GM06990 (cell line): ENCODE measurements around the gene CEP192.

ENCODE experiments used
- DNase-seq: peaks from one replicate; pipeline ENCODE4 v3.0.0-alpha.2; 2011; ENCODE audit not compliant: insufficient read length; ENCODE audit errors: extremely low read depth
- H3K27me3 ChIP-seq: replicated peaks from 2 replicates; pipeline ENCODE4 v1.6.0; 2011; ENCODE audit warnings: low read length; ENCODE audit not compliant: control insufficient read depth, insufficient read depth
- H3K36me3 ChIP-seq: 2 replicates; pipeline ENCODE4 v1.5.1; 2011; ENCODE audit warnings: low read length; ENCODE audit not compliant: control insufficient read depth, insufficient read depth
- H3K4me3 ChIP-seq: replicated peaks from 2 replicates; pipeline ENCODE4 v1.5.1; 2011; ENCODE audit warnings: low read depth, mild to moderate bottlenecking, control low read depth, low read length
- TF ChIP-seq, protein P1 (sequence below): IDR thresholded peaks from 2 replicates; pipeline ENCODE4 v1.5.1; 2011; ENCODE audit warnings: low read length, control low read depth, mild to moderate bottlenecking, inconsistent platforms; ENCODE audit not compliant: insufficient read depth, poor library complexity, severe bottlenecking

Gene CEP192

DNA sequence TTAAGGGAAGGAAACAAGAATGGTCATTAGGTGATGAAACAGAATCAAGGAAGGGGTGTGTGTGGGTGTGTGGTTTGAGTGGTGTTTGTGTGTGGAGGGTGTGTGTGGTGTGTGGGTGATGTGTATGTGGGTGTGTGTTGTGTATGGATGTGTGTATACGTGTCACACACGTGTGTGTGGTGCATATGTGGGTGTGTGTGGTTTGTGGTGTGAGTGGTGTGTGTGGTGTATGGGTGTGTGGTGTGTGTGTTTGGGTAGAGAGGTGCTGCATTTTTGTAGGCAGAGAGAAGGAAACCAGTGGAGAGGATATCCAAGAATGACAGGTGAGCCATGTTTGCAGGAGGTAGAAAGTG, 1.1 kb upstream of the CEP192 start:
- Histone ChIP-seq H3K27me3 (no peaks in the 10 kb centered on the region), H3K4me3 (peak overlapping the region; percentile 64), H3K36me3 (no peaks in the 10 kb centered on the region; the same call in 1 of the 2 replicates)
- TF ChIP-seq, protein P1, sequence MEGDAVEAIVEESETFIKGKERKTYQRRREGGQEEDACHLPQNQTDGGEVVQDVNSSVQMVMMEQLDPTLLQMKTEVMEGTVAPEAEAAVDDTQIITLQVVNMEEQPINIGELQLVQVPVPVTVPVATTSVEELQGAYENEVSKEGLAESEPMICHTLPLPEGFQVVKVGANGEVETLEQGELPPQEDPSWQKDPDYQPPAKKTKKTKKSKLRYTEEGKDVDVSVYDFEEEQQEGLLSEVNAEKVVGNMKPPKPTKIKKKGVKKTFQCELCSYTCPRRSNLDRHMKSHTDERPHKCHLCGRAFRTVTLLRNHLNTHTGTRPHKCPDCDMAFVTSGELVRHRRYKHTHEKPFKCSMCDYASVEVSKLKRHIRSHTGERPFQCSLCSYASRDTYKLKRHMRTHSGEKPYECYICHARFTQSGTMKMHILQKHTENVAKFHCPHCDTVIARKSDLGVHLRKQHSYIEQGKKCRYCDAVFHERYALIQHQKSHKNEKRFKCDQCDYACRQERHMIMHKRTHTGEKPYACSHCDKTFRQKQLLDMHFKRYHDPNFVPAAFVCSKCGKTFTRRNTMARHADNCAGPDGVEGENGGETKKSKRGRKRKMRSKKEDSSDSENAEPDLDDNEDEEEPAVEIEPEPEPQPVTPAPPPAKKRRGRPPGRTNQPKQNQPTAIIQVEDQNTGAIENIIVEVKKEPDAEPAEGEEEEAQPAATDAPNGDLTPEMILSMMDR, result no peak
- no peak for DNase-seq

DNA sequence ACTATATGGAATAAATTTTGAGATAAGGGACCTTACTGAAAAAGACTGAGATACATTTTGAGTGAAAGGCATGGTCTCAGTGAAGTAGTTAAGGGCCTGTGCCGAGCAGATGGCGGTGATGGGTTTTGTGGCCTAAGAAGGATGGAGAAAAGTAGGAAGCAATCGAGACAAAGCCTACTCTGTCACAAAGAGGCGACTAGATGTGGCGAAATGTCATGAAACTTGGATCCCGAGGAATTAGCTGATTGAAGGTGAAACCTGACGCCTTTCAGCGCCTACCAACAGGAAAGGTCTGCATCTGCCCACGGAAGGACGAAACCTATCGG, 558 bp upstream of the CEP192 start:
- H3K27me3 ChIP-seq, result no peaks in the 10 kb centered on the region
- H3K4me3 ChIP-seq, result peak overlapping the region; percentile 64
- DNase-seq, result no peak
- no peaks in the 10 kb centered on the region for H3K36me3 ChIP-seq
- TF ChIP-seq, protein P1, result no peak

DNA sequence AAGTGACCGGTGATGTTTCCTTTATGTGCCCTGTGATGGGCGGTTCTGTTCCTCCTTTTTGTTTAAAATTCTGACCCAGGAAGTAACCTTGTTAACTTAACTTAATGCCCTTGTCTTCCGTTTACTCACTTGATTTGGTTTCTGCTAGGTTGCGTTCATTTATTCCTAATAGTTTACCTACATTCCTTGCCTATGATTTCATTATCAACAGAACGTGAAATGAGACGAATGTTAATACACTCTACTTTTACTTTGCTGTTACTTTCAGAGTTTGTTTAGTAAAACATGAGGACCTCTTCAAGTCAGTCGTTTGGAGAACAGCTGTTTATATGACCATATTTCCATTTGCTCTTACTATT, 638 bp downstream of the CEP192 start:
- no peak for DNase-seq
- TF ChIP-seq, protein P1, result no peak
- Histone ChIP-seq H3K36me3 (no peaks in the 10 kb centered on the region), H3K4me3 (peak overlapping the region; percentile 86), H3K27me3 (no peaks in the 10 kb centered on the region)

DNA sequence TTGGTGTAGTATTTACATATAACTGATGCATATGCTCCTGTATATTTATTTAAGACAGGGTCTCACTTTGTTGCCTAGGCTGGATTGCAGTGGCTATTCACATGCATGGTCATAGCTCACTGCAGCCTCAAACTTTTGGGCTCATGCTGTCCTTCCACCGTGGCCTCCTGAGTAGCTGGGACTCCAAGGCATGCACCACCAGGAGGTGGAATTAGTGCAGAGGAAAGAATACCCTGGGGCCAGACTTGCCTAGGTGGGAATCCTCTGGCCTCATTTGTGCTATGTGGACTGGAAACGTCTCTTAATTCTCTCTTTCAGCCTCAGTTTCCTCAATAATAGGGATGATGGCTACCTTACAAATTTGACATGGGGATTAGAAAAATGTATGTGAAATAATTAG, 2.3 kb downstream of the CEP192 start:
- TF ChIP-seq, protein P1, result no peak
- DNase-seq, result no peak
- Histone ChIP-seq H3K4me3 (no peak overlapping the region), H3K27me3 (no peaks in the 10 kb centered on the region), H3K36me3 (no peaks in the 10 kb centered on the region)

DNA sequence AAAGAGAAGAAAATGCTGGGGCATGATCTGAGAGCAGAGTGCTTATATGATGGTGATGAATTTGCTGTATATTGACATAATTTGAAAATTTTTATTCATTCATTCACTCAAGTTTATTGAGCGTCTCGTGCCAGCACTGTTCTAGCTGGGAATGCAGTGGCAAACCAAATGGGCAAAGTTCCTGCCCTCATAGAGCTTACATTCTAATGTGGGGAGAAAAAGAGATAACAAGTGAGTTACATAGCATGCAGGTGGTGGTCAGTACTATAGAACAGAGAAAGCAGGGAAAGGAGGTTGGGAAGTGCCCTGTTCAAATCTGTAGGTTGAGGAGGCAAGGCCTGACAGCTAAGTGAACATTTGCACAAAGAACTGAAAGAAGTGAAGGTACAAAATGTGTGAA, 4.3 kb downstream of the CEP192 start:
- TF ChIP-seq, protein P1, result no peak
- Histone ChIP-seq H3K4me3 (no peak overlapping the region), H3K36me3 (no peaks in the 10 kb centered on the region), H3K27me3 (no peaks in the 10 kb centered on the region)
- no peak for DNase-seq

DNA sequence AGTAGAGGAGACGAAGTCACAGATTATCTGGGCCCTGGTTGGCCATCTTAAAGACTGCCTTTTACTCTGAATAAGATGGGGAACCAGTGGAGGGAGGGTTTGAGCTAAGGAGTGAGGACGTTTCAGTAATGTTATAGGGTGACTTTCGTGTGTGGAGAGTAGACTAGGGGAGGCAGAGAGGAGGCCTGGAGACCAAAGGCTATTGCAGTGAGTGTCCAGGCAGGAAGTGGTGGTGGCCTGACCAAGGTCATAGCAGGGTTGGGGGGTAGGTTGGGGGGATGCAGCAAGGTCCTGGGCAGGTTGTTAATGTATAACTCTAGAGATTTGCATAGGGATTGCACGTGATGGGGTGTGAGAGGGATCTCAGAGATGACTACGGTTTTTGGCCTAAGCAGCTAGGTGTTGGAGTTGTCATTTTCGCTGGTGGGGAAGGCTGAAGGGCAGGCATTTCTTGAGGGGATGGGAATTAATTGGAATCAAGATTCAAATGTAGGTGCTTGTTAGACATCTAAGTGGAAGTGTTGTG, 4.9 kb downstream of the CEP192 start:
- Histone ChIP-seq H3K36me3 (no peaks in the 10 kb centered on the region), H3K4me3 (no peak overlapping the region), H3K27me3 (no peaks in the 10 kb centered on the region)
- TF ChIP-seq, protein P1, result no peak
- no peak for DNase-seq
